Measurements from ENCODE around the gene LRCOL1.

DNA sequence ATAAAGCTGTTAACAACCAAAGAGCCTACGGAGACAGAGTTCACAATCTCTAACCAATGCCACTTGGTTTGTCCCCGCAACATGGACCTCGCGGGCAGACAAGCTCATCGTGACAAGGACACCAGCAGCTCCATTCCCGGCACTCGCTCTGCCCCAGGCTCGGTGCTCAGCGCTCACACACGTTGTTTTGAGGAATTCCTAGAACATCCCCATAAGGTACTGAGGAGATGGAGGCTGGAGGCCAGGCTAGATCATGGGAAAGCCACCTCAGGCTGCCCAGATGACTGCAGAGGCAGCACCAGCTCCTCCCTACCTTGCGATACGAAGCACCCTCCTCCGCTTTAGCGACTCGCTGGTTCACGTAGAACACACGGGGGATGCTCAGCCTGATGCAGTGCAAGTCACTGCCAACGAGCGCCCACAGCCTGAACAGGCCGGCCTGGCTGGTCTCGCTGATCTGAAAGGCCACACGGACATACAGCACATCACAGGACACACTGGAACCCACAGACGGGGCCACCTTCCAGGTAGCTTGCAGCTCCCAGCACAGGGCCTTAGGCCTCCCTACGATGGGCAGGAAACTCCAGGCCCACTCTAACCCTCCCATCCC, 38.3 kb upstream of the LRCOL1 start:
- TF ChIP-seq, protein P1, sequence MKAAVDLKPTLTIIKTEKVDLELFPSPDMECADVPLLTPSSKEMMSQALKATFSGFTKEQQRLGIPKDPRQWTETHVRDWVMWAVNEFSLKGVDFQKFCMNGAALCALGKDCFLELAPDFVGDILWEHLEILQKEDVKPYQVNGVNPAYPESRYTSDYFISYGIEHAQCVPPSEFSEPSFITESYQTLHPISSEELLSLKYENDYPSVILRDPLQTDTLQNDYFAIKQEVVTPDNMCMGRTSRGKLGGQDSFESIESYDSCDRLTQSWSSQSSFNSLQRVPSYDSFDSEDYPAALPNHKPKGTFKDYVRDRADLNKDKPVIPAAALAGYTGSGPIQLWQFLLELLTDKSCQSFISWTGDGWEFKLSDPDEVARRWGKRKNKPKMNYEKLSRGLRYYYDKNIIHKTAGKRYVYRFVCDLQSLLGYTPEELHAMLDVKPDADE (IDR thresholded peaks at IDR 0.05) = no peak
- TF ChIP-seq CTCF (conservative IDR thresholded peaks at IDR 0.05; ENCODE audit: low read depth in 2 of 2) (no peak), POLR2AphosphoS5 (IDR thresholded peaks at IDR 0.05; ENCODE audit: low read depth) (no peak), CREB1 (CRISPR knock-in tag; IDR thresholded peaks at IDR 0.05; ENCODE audit: low read depth) (no peak), ZNF331 (CRISPR knock-in tag; IDR thresholded peaks at IDR 0.05; ENCODE audit: low read depth) (no peak), EZH2 (IDR thresholded peaks at IDR 0.05; ENCODE audit: low read depth, unreplicated experiment) (no peak), EZH2phosphoT487 (IDR thresholded peaks at IDR 0.05; ENCODE audit: unreplicated experiment) (no peak), REST (IDR thresholded peaks at IDR 0.05; ENCODE audit: unreplicated experiment) (no peak), STAT1 (IDR thresholded peaks at IDR 0.05; ENCODE audit: unreplicated experiment) (no peak), JUNB (IDR thresholded peaks at IDR 0.05; ENCODE audit: unreplicated experiment) (no peak)
